AG09319 (cell line): Measurements from ENCODE around the gene TDRD15.

ENCODE experiments used
- DNase-seq: peaks from one replicate; pipeline ENCODE4 v3.0.0-alpha.2; 2010; ENCODE audit warnings: low read depth; ENCODE audit errors: extremely low read depth
- TF ChIP-seq, protein P1 (sequence below): IDR thresholded peaks from 2 replicates; pipeline ENCODE4 v1.5.1; 2011; ENCODE audit warnings: low read depth, mild to moderate bottlenecking, inconsistent platforms, low read length, moderate library complexity

The TDRD15 gene

DNA sequence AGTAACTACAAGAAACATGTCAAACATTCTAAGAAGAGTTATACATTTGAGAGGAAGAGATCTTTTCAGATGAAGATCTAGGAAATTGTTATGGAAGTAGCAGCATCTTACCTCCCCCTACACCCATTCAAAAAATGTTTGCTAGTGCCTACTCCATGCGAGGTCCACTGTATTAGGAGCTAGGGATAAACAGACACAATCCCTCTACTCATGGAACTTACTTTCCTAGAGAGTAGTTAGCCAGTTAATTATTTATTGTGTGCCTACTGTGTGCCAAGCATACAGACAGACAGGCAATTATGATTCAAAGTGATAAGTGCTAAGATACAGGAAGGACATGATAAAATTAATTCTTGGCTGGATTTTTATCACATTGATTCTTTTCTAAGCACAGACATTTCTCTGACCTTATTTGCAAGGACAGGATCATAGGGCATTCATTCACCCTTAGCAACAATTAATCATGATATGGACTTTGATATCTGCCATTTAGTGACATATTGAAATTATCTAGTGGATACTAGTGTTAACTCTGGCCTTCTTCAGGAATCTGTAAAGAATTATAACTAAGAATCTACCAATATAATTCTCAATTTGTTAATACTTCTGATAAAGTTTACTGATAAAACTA is 19.6 kb upstream of the TDRD15 start:
- no peak for DNase-seq
- TF ChIP-seq, protein P1, sequence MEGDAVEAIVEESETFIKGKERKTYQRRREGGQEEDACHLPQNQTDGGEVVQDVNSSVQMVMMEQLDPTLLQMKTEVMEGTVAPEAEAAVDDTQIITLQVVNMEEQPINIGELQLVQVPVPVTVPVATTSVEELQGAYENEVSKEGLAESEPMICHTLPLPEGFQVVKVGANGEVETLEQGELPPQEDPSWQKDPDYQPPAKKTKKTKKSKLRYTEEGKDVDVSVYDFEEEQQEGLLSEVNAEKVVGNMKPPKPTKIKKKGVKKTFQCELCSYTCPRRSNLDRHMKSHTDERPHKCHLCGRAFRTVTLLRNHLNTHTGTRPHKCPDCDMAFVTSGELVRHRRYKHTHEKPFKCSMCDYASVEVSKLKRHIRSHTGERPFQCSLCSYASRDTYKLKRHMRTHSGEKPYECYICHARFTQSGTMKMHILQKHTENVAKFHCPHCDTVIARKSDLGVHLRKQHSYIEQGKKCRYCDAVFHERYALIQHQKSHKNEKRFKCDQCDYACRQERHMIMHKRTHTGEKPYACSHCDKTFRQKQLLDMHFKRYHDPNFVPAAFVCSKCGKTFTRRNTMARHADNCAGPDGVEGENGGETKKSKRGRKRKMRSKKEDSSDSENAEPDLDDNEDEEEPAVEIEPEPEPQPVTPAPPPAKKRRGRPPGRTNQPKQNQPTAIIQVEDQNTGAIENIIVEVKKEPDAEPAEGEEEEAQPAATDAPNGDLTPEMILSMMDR, result no peak

DNA sequence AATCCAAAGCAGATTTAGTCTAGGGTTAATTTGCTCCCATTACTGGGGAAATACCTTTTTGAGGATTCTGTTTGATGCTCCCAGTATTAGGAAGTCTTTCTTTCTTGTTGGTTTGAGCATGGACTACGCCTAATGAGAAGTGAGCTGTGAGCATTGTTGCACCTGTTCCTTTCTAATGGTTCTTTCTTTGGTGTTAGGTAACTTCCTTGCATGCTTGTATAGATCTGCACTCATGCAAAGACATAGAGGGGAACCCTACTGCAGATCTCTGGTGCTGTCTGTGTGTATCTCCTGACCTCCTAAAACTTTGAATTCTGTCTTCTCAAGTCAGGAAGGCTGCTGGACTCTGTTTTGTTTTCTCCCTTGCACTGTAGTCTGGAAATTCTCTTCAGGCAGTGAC is 12.8 kb upstream of the TDRD15 start:
- DNase-seq, result no peak

GRCh38 chr2:21117688-21118087 is 6.1 kb upstream of the TDRD15 start:
- DNase-seq, result no peak

More for the DNA sequence above, 12.8 kb upstream of the TDRD15 start:
- TF ChIP-seq, protein P1, result no peak

GRCh38 chr2:21118302-21118920 is 5.4 kb upstream of the TDRD15 start:
- DNase-seq, result no peak
- TF ChIP-seq, protein P1, result no peak; the same call in 1 of the 2 replicates

More at GRCh38 chr2:21117688-21118087, 6.1 kb upstream of the TDRD15 start:
- TF ChIP-seq, protein P1, result no peak

DNA sequence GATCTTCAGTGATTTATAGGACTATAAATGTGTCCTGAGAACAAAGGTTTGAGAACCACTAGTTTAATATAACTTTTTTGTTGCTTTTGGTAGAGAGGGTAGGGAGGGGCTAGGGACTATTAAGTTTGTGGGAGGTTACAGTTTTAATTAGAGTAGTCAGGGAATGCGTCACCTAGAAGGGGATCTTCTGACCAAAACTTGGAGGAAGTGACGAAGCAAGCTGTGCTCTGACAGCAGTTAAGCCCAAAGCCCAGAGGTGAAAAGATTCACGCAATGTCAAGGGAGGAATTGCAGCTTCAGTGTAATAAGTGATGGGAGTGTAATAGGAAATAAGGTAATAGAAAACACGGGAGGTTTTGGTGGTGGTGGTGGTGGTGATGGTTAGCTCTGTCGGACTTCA is 8.1 kb downstream of the TDRD15 start:
- TF ChIP-seq, protein P1, result no peak
- no peak for DNase-seq

GRCh38 chr2:21135585-21135984 is 11.8 kb downstream of the TDRD15 start:
- TF ChIP-seq, protein P1, result no peak
- no peak for DNase-seq

DNA sequence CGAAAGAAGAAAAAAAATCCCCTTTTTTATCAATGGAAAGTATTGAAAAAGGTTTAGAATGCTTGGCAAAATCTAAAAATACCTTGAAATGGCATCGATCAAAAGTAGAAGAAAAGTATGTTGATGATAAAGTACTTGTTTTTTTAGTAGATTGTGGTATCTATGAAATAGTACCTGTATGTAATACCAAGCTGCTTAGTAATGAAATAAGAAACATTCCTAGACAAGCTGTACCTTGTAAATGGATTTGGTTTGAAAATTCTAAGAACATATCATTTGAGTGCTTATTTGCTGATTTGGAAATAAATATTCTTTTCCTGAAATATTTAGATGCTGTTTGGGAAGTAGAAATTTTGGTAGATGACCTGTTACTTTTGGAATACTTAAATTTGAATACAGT is 18.4 kb downstream of the TDRD15 start:
- DNase-seq, result no peak
- TF ChIP-seq, protein P1, result no peak
